Activated CD8-positive, alpha-beta memory T cell treated with anti-CD3 and anti-CD28 coated beads, Interleukin-2, amount 50 U/mL, for 4 hours (primary cell): Measurements from ENCODE around the gene CCDC68.
"Not testable (repeated sequence)": the region's sequence is repeated elsewhere in the genome, so short reads cannot be mapped to it uniquely, and the experiment has no call there.

Source experiments
- DNase-seq: peaks from one replicate; pipeline ENCODE4 v3.0.0-alpha.2; 2020

The CCDC68 gene

DNA sequence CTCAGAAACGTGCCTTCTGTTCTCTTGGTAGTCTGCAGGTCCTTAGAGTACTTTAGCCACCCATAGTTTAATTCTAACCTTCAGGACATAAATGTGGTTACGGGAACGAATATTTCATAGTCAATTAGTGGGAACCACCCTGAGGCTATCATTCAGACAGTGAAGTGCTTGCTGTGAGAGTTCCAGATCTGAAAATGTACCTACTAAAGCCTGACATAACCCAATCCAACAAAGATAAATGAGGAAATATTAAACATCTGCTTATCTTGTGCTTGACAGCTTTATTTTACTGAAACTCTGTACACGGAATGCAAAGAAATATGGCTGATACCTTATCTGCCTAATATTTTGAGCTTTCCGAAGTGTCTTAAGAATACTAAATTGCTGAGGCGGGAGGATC, 88.0 kb downstream of the CCDC68 start:
- DNase-seq = no peak

DNA sequence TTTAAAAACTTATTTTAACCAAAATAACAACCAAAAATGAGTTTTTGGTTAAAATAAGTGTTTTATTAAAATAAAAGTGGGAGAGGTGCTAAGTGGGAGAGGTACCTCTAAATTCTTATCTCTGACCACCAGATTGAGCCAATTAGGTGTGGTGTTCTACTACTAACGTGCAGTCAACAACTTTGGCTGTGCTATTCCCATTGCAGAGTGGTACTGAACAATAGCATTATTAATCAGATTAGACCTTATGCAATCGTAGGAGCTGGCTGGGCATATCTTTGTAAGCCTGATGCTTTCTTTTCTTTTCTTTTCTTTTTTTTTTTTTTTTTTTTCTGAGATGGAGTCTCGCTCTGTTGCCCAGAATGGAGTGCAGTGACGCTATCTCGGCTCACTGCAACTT, 92.1 kb downstream of the CCDC68 start:
- no peak for DNase-seq

DNA sequence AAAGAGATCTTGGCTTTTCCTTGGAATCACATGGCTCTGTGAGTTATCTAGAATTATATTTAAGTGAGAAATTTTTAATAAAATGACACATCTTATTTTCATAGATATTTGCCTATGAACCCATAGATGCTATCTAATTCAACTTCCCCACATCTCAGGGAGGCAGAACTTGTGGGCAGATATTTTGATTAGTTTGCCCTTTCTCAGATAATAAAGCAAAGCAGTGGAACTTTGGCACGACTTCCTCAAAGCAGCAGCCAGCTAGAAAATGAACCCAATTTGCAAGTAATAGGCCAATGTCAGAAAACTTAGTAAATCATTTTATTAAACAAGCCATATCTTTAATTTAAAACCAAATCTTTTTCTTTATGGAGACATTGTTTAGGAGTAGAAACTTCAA, 98.3 kb downstream of the CCDC68 start:
- DNase-seq = no peak

DNA sequence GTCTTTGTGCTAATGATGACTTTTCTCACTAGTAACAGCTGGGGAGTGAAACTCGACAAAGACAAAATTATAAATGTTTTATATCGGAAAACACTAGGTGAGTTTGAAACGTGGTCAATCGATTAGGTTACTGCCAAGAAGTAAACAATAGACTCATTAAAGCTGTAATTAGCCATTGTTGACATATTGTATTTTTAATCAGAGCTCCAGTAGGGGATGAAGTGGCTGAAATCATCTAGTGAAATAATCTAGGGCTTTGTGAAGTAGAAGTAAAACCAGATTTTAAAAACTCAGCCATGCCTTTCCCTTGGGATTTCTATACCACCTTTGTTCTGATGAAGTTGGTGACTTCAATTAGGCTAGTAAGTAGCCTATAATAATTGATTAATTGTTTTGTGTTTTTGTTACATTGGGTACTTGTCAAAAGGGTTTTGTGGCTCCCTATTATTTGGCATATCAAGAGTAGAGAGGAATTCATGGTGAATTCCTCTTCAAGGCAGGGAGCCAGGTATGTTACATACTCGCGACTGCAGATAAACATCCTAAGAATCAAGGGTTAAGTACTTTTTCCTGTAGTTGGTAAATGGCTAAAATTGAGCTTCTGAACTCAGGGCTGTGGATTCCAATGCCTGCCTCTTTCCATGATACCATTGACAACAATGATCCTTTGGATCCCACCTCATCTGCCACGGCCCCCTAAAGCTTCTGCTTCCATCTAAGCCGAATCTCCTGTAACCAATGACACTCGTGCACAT, 99.4 kb downstream of the CCDC68 start:
- DNase-seq = no peak

DNA sequence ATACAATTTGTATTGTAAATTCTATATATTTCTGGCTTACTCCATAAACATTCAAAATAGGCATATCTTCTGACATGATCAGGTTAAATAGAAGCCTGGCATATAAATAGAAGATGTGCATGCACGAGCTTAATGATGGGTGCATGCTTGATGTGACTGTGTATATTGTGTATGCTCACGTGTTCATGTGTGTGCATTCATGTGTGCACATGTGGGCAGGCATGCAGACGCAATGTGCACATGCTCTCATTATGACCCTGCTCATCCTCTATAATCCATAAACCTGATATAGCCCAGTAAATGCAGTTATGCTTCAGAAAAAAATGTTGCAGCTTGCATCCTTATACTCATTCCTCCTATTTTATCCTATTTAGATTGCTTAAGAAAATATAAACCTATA, 101.8 kb downstream of the CCDC68 start:
- no peak for DNase-seq

DNA sequence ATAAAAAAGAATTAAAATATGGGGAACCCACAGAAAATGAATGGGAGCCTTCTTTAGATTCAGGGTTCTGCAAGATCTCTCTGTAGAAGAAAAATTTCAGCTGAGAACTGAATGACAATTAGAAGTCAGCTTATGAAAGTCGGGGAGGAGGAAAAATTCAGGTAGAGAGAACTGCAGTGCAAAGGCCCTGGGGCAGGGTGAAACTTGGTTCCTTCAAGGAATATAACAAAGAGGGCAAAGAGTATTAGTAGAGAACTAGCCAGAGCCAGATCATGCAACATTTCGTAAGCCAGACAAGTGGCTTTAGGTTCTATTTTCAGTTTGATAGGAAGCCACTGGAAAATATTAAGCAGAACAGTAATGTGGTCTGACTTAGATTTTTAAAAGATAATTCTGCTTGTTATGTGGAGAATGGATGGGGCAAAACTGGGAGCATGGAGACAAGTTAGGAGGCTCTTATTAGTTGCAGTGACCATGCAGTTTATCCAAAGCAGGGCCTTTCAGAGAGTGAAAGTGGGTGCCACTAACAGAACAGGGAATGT, 103.1 kb downstream of the CCDC68 start:
- DNase-seq = no peak

DNA sequence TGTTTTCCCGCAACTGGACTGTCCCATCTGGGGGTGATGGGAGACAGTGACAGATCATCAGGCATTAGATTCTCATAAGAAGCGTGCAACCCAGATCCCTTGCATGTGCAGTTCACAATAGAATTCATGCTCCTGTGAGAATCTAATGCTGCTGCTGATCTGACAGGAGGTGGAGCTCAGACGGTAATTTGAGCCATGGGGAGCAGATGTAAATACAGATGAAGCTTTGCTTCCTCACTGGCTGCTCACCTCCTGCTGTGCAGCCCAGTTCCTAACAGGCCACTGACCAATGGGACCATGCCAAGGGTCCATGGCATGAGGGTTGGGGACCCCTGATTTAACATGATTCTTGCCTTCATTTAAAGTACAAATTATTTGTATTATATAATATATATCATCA, 104.2 kb downstream of the CCDC68 start:
- not testable (repeated sequence) for DNase-seq

DNA sequence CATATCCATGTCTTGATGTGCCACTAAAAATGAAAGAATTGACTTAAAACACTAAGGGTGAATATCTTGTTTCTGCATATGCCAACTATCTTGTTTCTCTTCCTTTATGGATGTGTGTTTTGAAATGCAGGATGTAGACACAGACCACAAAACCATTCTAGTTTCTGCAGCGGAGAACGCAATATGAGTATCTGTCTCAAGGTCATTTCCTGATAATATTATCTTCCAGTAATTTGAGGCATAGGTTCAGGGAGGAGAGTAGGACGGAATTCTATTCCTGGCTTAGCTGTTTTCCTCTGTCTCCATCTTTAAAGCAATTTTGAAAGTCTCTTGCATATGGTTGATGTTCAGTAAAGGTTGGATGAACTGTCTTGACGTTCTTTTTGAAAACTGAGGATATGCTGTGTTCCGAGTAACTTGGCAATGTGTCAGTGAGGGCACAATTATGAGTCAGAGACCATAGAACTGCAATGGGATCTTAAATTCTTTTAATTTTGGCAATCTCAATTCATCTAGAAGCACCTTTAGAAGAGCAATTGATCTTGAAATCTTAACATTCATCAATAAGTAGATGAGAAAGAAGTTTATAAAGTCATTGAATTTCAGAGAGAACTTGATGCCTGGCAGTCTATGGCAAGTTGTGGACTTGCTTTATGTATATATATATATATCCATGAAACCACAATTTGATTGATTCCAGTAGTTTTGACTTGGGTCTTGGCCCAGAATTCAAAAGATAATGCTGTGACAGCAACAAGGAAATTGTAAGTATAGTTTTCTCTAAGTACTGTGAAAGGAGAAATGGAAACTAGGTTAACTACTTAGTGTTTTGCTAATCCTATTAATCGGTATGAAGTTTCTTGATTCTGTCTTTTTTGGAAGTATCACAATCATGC, 106.2 kb downstream of the CCDC68 start:
- no peak for DNase-seq
